Measurements from ENCODE around the gene MEA1.

The MEA1 gene

DNA sequence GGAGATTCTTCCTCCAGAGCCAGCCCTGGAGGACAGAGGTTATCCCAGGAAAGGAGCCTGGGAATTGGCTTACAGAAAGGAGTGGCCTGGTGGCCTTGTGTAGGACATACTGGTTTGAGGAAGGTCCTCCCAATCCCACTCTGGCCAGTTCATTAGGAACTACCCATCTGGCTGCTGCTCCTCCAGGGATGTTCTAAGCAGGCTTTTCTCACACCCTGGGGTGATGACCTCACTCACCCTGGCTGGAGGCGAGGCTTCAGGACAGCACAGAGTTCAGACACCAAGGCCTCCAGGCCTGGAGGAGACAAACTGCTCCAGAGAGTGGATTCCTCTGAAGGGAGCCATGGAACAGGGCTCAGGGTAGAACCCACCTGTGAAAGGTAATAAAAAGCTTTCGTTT is 44.3 kb downstream of the MEA1 start:
- no peak for DNase-seq

DNA sequence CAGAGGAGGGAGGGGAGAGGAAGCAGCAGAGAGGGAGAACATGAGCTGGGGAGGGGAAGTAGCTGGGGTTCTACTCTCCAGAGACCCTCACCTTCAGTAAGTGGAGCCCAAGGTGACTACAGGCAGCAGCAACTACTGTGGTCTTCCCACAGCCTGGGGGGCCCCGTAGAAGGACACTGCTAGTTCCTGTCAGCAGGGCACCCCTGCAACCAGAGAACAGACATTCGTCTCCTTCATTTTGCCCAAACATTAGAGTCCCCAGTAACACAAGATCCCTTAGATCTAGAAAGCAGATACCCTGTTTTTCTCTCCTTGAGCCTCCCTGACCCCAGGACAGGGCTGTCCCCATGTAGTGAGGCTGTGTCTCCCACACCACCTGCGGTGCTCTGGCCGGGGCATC is 45.0 kb downstream of the MEA1 start:
- no peak for DNase-seq

DNA sequence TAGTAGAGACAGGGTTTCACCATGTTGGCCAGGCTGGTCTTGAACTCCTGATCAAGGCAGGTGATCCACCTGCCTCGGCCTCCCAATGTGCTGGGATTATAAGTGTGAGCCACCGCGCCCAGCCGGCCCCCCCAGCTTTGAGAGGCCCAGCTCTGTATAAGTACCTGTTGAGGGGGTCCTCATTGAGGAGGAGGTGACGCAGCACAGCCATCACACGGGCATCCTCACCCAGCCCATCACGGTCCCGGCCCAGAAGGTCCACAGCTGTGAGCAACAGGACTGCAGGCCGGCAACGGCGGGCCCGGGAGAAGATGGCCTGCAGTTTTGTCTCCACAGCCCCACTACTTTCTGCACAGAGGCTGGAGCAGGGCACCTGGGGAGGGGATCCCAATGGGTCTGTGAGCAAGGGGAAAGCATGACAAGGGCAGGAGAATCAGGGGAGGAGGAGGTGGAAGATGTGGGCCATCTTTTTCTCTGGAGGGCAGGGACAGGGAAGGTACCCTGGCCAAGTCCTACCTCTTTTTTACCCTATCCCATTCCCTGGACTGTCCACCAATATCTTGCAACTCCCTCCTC is 45.5 kb downstream of the MEA1 start:
- no peak for DNase-seq

DNA sequence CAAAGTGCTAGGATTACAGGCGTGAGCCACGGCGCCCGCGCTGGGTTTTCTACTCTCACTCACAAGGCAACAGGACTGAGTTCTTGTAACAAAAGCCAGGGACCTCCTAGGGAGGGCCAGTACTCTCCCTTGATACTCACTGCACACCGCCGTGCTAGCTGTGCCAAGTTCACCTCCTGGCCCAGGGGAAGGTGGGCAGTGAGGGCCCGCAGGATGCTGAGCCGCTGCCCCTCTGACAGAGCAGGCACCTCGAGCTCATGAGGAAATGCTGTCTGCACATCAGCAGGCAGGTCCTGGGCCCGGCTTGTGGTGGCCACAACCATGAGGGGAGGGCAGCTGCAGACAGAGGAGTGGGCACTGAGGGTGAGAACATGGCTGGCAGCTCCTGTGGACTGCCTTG is 46.5 kb downstream of the MEA1 start:
- no peak for DNase-seq

DNA sequence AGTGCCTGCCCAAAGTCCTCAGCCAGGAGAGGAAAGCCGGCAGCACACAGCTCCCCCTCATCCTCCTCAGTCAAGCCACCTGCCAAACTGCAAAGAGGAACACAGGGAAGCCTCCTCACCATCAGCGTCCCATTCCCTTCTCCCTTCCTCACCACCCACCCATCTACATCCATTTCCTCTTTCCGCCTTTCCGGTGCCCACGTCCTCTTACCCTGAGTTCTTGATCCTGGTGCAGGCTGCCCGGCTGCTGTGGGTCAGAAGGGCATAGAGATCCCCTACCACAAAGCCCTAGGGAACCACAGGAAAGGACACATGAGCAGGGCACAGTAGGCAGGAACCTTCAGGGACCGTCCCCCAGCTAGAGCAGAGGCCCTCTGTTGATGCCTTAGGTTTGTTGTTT is 47.2 kb downstream of the MEA1 start:
- no peak for DNase-seq

DNA sequence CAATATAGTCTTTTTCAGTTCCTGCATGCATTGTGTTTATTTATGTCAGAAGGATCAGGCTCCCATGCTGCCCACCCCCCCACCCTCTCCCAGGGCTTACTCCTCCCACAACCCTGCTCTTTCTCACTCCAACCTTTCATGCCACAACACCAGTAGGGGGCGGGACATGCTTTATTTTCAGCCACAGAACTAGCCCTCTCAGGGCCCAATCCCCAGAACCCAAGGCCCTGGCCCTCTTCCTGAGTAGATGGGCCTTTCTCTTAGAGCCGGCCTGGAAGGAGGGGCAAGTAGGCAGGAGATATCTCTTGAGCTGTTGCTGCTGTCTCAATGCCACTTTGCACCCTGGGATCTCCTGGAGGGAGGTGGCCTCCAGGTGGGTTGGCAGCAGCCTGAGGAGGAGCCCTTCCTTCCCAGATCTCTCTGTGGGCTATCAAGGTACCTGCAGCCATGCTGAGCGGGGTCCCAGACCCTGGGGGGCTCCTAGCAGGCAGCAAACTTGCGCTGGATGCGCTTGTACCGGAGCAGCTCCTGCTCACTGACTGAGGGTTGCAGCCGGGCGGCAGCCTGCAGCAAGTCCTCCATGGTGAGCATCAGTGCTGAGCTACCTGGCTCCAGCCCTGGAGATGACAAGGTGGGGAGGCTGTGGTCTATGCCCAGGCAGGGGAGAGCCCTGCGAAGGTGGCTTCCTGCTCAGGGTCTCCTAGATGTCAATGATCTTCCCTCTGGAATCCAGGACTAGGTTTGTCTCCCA is 49.7 kb downstream of the MEA1 start:
- DNase-seq, result no peak

DNA sequence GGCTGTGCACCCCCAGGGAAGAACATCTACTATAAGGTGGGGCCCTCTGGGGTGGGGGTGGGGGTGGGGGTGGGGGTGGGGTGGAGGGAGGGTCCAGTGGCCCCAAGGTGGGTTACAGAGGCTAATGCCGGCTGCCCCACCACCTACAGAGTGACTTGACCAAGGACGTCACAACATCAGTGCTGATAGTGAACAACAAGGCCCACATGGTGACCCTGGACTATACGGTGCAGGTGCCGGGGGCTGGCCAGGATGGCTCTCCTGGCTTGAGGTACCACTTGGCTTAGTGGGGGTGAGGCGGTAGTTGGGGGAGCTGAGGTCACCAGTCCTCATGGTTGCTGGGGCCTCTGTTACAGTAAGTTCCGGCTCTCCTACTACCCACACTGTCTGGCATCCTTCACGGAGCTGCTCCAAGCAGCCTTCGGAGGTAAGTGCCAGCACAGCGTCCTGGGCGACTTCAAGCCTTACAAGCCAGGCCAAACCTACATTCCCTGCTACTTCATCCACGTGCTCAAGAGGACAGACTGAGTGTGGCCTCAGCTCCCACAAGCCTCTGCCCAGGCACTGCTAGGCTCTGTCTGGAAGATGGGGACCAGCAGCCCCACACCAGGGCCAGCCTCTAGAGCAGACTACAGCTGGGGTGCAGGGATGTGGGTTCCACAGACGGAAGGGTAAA is 50.4 kb downstream of the MEA1 start:
- DNase-seq, result no peak

DNA sequence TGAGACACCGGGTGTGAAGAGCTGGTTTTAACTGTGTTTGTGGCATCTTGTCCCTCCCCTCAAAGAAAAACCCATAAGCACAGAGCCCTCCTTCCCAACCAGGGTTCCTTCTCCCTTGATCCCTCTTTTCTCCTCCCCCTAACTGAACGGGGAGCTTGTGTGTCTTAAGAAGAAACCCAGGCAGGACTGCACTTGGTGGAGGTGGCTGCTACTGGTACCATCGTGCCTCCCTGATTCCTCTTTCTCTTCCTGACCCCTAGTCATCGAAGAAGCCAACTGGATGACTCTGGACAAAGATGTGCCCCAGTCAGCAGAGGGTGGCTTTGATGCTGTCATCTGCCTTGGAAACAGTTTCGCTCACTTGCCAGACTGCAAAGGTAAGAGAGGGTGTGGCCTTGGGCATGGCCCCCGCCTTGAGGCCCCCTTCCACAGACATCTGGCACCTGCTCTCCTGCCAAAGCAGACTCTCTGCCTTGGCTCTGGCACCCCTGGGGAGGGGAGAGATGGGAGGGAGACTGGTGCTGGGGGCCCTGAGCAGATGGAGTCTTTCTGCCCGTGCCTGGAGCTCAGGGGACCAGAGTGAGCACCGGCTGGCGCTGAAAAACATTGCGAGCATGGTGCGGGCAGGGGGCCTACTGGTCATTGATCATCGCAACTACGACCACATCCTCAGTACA is 51.1 kb downstream of the MEA1 start:
- DNase-seq, result no peak

DNA sequence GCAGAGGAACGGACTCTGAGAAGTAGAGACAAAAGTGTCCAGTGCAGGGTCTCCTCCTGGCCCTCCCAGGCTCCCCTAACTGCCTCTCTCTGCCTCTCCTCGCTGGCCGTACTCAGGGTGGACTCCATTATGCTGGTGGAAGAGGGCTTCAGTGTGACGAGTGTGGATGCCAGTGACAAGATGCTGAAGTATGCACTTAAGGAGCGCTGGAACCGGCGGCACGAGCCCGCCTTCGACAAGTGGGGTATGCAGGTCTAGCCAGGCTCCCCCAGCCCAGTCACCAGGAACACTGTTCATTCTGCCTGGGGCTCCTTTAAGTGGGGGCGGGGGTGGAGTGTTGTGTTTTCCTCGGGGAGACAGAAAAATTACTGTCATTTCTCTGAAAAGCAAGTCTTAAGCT is 51.6 kb downstream of the MEA1 start:
- DNase-seq, result no peak

Measured in CD4-positive, alpha-beta T cell treated with Interleukin-15 for 1 hour (primary cell).